HepG2 (cell line): ENCODE measurements around the gene HRH2. TPM values are rescaled to one million over a fixed set of nuclear protein-coding genes. Genes with fewer than 3 reads are reported as not detected.

Experiments used
- PRMT3 ChIP-seq: sonication (generic); formaldehyde crosslinking; IDR thresholded peaks from 2 replicates; pipeline ENCODE4 v1.8.1; 2022; ENCODE audit warnings: low read depth, mild to moderate bottlenecking, moderate library complexity, missing genetic modification reagents, borderline replicate concordance
- SAP130 ChIP-seq: IDR thresholded peaks from 2 replicates; pipeline ENCODE4 v1.6.1; 2016; ENCODE audit warnings: low read depth
- polyA plus RNA-seq, 8 experiments: library from polyadenylated mRNA; depleted of rRNA in 3 of 8; stranded (reverse) in 7 of 8; unstranded in 1 of 8; fragments of >200 nt; fragmentation: Illumina TruSeq in 4 of 8; extraction: Trizol in 4 of 8; gene quantifications; 2 replicates each; pipeline versions ENCODE4 v1.2.1 to v1.2.3, GENCODE V29; 2011 to 2016; ENCODE audit warnings: low read depth in 4 of 8, missing spikeins in 1 of 8, mixed read lengths in 1 of 8; ENCODE audit not compliant: insufficient read depth in 1 of 8
- total RNA-seq, 5 experiments: library from RNA; depleted of rRNA; stranded (reverse); fragments of >200 nt; fragmentation: Illumina TruSeq; extraction: Trizol; gene quantifications; 2 replicates each; pipeline ENCODE4 v1.2.3, GENCODE V29; 2016; ENCODE audit warnings: low read depth in 1 of 5
- TF ChIP-seq, protein P1 (sequence below): sonication (generic); formaldehyde crosslinking; IDR thresholded peaks from 2 replicates; pipeline ENCODE4 v1.5.0; 2020; ENCODE audit warnings: missing genetic modification reagents
- TF ChIP-seq, protein P2 (sequence below): IDR thresholded peaks from 2 replicates; pipeline ENCODE4 v1.4.0; 2020; ENCODE audit warnings: mild to moderate bottlenecking, missing genetic modification reagents
- TF ChIP-seq, protein P3 (sequence below): sonication (generic); formaldehyde crosslinking; IDR thresholded peaks from 2 replicates; pipeline ENCODE4 v1.4.0; 2020; ENCODE audit warnings: mild to moderate bottlenecking, missing genetic modification reagents

The HRH2 gene
- total and polyA plus RNA-seq, 2 of the 13 experiments (the other 11 are each of a cell fraction or from before 2014, with no cell fraction given) = not detected

DNA sequence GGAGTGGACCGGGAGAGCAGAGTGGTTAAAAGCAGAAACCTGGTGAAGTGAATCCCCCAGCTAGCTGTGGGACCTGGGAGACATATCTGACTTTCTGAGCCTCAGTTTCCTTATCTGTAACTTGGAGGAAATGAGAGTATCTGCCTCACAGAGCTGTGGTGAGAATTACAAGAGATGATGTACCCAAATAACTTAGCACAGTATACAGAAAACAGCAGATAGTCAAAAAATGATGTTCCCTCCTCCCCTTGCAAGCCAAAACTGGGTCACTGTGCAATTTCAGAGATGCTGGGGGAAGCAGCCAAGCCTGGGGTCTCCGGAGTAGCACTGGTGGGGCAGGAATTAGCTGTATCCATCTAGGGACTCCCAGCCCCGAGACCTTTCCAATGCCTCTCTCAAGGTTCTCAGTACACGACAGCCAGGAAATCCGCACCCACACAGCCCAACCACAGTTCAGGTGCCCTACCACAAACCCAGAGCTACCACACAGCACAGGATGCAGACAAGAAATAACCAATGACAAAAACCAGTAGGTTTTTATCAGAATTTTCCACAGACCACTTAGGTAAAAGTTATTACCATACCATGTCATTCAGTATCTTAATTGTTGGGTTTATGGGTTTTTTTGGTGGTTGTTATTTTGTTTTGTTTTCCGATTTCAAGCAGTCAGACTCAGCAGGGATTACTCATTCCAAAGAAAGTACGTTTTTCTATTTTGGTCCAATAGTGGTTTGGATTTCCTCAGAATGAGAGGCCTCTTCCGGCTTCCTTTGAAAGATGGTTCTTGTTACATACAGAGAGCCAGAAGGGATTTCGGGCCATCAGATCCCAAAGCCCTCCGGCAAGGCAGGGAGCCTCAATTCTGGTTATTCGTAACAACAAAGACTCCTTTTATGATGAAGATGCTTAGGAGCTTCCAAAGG is 4.9 kb upstream of the HRH2 start (continued):
- TF ChIP-seq, protein P1, sequence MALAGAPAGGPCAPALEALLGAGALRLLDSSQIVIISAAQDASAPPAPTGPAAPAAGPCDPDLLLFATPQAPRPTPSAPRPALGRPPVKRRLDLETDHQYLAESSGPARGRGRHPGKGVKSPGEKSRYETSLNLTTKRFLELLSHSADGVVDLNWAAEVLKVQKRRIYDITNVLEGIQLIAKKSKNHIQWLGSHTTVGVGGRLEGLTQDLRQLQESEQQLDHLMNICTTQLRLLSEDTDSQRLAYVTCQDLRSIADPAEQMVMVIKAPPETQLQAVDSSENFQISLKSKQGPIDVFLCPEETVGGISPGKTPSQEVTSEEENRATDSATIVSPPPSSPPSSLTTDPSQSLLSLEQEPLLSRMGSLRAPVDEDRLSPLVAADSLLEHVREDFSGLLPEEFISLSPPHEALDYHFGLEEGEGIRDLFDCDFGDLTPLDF (CRISPR knock-in tag) = no peak
- TF ChIP-seq, protein P2, sequence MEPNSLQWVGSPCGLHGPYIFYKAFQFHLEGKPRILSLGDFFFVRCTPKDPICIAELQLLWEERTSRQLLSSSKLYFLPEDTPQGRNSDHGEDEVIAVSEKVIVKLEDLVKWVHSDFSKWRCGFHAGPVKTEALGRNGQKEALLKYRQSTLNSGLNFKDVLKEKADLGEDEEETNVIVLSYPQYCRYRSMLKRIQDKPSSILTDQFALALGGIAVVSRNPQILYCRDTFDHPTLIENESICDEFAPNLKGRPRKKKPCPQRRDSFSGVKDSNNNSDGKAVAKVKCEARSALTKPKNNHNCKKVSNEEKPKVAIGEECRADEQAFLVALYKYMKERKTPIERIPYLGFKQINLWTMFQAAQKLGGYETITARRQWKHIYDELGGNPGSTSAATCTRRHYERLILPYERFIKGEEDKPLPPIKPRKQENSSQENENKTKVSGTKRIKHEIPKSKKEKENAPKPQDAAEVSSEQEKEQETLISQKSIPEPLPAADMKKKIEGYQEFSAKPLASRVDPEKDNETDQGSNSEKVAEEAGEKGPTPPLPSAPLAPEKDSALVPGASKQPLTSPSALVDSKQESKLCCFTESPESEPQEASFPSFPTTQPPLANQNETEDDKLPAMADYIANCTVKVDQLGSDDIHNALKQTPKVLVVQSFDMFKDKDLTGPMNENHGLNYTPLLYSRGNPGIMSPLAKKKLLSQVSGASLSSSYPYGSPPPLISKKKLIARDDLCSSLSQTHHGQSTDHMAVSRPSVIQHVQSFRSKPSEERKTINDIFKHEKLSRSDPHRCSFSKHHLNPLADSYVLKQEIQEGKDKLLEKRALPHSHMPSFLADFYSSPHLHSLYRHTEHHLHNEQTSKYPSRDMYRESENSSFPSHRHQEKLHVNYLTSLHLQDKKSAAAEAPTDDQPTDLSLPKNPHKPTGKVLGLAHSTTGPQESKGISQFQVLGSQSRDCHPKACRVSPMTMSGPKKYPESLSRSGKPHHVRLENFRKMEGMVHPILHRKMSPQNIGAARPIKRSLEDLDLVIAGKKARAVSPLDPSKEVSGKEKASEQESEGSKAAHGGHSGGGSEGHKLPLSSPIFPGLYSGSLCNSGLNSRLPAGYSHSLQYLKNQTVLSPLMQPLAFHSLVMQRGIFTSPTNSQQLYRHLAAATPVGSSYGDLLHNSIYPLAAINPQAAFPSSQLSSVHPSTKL (CRISPR knock-in tag) = no peak
- TF ChIP-seq SAP130 (CRISPR knock-in tag) (no peak), PRMT3 (CRISPR knock-in tag) (no peak)
- TF ChIP-seq, protein P3, sequence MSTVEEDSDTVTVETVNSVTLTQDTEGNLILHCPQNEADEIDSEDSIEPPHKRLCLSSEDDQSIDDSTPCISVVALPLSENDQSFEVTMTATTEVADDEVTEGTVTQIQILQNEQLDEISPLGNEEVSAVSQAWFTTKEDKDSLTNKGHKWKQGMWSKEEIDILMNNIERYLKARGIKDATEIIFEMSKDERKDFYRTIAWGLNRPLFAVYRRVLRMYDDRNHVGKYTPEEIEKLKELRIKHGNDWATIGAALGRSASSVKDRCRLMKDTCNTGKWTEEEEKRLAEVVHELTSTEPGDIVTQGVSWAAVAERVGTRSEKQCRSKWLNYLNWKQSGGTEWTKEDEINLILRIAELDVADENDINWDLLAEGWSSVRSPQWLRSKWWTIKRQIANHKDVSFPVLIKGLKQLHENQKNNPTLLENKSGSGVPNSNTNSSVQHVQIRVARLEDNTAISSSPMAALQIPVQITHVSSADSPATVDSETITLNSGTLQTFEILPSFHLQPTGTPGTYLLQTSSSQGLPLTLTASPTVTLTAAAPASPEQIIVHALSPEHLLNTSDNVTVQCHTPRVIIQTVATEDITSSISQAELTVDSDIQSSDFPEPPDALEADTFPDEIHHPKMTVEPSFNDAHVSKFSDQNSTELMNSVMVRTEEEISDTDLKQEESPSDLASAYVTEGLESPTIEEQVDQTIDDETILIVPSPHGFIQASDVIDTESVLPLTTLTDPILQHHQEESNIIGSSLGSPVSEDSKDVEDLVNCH (CRISPR knock-in tag) = no peak
